ENCODE measurements around the gene VSIG4.

The VSIG4 gene

DNA sequence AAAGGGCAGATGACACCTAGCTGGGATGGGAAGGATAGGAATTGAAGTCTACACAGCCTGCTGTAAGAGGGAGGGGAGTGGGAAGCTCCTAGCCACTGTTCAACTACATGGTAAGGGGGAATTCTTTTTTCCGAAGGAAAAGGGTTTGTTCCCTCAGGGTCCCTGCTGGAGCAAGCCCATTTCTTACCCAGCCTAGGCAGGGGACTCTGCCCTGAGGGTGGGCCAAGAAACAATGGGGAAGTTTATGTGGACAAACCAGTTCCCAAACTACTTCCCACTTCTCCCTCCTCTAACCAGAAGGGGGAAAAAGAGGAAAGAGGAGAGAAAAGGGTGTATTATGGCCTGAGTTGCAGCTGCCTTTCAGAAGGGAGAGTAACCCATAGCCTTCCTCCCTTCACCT lies 13.5 kb upstream of the VSIG4 start:
- in situ Hi-C loops (cut with HindIII; ENCODE audit: low sequenced_read_pairs): no loop called here
- DNase-seq (ENCODE audit: low read depth, low spot score): no peak
- TF ChIP-seq, protein P1, sequence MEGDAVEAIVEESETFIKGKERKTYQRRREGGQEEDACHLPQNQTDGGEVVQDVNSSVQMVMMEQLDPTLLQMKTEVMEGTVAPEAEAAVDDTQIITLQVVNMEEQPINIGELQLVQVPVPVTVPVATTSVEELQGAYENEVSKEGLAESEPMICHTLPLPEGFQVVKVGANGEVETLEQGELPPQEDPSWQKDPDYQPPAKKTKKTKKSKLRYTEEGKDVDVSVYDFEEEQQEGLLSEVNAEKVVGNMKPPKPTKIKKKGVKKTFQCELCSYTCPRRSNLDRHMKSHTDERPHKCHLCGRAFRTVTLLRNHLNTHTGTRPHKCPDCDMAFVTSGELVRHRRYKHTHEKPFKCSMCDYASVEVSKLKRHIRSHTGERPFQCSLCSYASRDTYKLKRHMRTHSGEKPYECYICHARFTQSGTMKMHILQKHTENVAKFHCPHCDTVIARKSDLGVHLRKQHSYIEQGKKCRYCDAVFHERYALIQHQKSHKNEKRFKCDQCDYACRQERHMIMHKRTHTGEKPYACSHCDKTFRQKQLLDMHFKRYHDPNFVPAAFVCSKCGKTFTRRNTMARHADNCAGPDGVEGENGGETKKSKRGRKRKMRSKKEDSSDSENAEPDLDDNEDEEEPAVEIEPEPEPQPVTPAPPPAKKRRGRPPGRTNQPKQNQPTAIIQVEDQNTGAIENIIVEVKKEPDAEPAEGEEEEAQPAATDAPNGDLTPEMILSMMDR (IDR thresholded peaks at IDR 0.05; ENCODE audit: low read depth, low read length): no peak
- H3K4me3 ChIP-seq (ENCODE audit: low read depth, low read length): no peak overlapping the region

GRCh38 chrX:66051980-66052379 lies 12.1 kb upstream of the VSIG4 start:
- H3K4me3 ChIP-seq (ENCODE audit: low read depth, low read length): no peak overlapping the region
- TF ChIP-seq, protein P1 (IDR thresholded peaks at IDR 0.05; ENCODE audit: low read depth, low read length): no peak
- in situ Hi-C loops (cut with HindIII; ENCODE audit: low sequenced_read_pairs): no loop called here
- no peak for DNase-seq (ENCODE audit: low read depth, low spot score)

GRCh38 chrX:66050140-66050569 lies 10.3 kb upstream of the VSIG4 start:
- no peak for DNase-seq (ENCODE audit: low read depth, low spot score)
- in situ Hi-C loops (cut with HindIII; ENCODE audit: low sequenced_read_pairs): no loop called here
- H3K4me3 ChIP-seq (ENCODE audit: low read depth, low read length): no peak overlapping the region
- TF ChIP-seq, protein P1 (IDR thresholded peaks at IDR 0.05; ENCODE audit: low read depth, low read length): no peak

DNA sequence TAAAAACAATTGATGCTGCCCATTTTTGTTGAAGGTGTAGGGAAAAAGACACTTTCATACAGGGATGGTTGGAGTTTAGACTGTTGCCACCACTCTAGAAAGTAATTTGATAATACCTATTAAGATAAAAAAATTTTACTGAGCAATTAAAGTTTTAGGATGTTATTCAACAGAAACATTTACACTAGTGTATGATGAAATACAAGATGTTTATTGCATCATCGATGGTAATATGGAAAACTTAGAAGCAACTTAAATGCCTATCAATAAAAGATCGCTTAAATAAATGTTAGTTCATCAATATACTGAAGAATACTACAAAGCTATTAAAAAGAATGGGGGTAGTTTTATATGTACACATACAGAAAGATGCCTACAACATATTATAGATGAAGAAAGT lies 9.2 kb upstream of the VSIG4 start:
- TF ChIP-seq, protein P1 (IDR thresholded peaks at IDR 0.05; ENCODE audit: low read depth, low read length): no peak
- H3K4me3 ChIP-seq (ENCODE audit: low read depth, low read length): no peak overlapping the region
- DNase-seq (ENCODE audit: low read depth, low spot score): no peak
- in situ Hi-C loops (cut with HindIII; ENCODE audit: low sequenced_read_pairs): no loop called here

DNA sequence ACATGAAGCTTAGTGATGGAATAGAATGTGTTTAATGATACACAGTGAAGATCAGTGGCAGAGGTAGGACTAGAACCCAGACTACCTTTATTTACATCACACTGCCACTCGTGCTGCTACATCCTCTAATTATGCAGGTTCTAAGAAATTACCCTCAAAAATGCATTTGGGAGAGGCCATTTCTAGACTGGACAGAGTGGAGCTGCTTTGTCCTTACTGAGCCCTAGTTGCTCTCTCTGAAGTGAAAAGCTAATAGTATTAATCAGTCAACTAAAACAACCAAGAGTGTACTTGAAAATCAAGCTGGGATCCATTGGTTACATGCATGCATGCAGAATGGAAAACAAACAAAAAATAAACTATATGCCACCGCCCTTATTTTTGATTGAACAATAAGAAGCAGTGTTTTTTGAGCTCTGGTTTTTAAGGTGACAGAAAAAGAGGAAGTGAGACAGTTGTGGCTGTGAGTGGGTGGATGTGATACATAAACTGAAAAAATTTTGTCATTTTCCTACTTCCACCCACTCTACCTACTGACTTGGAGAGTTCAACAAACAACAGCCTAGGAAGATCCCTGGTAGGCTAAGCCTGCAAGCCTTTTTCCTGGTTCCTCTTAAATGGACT lies 6.8 kb upstream of the VSIG4 start:
- TF ChIP-seq, protein P1 (IDR thresholded peaks at IDR 0.05; ENCODE audit: low read depth, low read length): no peak
- DNase-seq (ENCODE audit: low read depth, low spot score): no peak

DNA sequence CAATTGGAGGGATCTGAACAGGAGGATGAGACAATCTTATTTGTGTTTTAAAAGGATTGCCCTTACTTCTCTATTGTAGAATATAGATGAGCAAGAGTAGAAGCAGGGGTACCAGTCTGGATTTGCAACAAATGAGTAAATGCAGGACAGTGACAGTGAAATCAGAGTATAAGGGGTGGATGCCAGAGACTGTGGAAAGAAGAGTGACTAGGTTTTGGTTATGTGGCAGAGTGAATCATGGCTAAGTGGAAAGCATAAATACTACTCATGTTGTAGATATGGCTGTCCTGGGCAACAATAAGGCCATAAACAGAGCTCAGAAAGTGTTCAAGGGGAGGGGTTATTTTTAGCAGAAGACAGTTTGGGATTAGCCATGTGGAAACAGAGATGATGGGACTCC lies 6.0 kb upstream of the VSIG4 start:
- TF ChIP-seq, protein P1 (IDR thresholded peaks at IDR 0.05; ENCODE audit: low read depth, low read length): no peak
- no peak overlapping the region for H3K4me3 ChIP-seq (ENCODE audit: low read depth, low read length)
- in situ Hi-C loops (cut with HindIII; ENCODE audit: low sequenced_read_pairs): no loop called here
- DNase-seq (ENCODE audit: low read depth, low spot score): no peak

More for the DNA sequence above, 6.8 kb upstream of the VSIG4 start:
- in situ Hi-C loops (cut with HindIII; ENCODE audit: low sequenced_read_pairs): no loop called here
- H3K4me3 ChIP-seq (ENCODE audit: low read depth, low read length): no peak overlapping the region

All from astrocyte of the spinal cord (primary cell).